DOHH2 (cell line): ENCODE data around the gene SUMF1.
A peak's percentile ranks its signal among the peaks of the same experiment; 100 is the strongest.

Source experiments
- H3F3A ChIP-seq: fragments of 200-600 bp; sonication (generic), shearing (Covaris generic); 2 replicates; pipeline ENCODE4 v1.6.0; 2016; ENCODE audit warnings: antibody characterized with exemption, mild to moderate bottlenecking; ENCODE audit not compliant: control insufficient read depth, insufficient read depth
- H3K27ac ChIP-seq: fragments of 200-600 bp; sonication (generic); 2 replicates; pipeline ENCODE4 v1.5.1; 2014; ENCODE audit warnings: low read depth, mild to moderate bottlenecking, low read length, moderate library complexity
- H3K27me3 ChIP-seq: fragments of 200-600 bp; sonication (generic); 2 replicates; pipeline ENCODE4 v1.6.1; 2014; ENCODE audit warnings: mild to moderate bottlenecking, low read length, mixed read lengths; ENCODE audit not compliant: control insufficient read depth
- H3K36me3 ChIP-seq: fragments of 200-600 bp; sonication (generic); 2 replicates; pipeline ENCODE4 v1.6.1; 2014; ENCODE audit warnings: mild to moderate bottlenecking, low read length, moderate library complexity, mixed read lengths; ENCODE audit not compliant: control insufficient read depth
- H3K4me1 ChIP-seq: fragments of 200-600 bp; sonication (generic); 2 replicates; pipeline ENCODE4 v1.6.1; 2014; ENCODE audit warnings: mild to moderate bottlenecking, low read length, mixed read lengths; ENCODE audit not compliant: control insufficient read depth
- H3K4me2 ChIP-seq: fragments of 200-600 bp; sonication (generic); 2 replicates; pipeline ENCODE4 v1.6.0; 2014; ENCODE audit warnings: mild to moderate bottlenecking, low read length, moderate library complexity
- H3K4me3 ChIP-seq: fragments of 200-600 bp; sonication (generic); 2 replicates; pipeline ENCODE4 v1.5.1; 2014; ENCODE audit warnings: mild to moderate bottlenecking, low read length, mixed read lengths
- H3K79me2 ChIP-seq: fragments of 200-600 bp; sonication (generic); 2 replicates; pipeline ENCODE4 v1.6.1; 2014; ENCODE audit warnings: mild to moderate bottlenecking, low read length, mixed read lengths; ENCODE audit not compliant: control insufficient read depth
- H3K9me2 ChIP-seq: fragments of 200-600 bp; sonication (generic); replicated peaks from 2 replicates; pipeline ENCODE4 v1.6.1; 2014; ENCODE audit warnings: mild to moderate bottlenecking, low read length, mixed read lengths; ENCODE audit not compliant: control insufficient read depth
- H3K9me3 ChIP-seq: fragments of 200-600 bp; sonication (generic); 2 replicates; pipeline ENCODE4 v1.6.1; 2014; ENCODE audit warnings: antibody characterized with exemption, low read length, mixed read lengths; ENCODE audit not compliant: control insufficient read depth, insufficient read depth
- H4K20me1 ChIP-seq: fragments of 200-600 bp; sonication (generic); 2 replicates; pipeline ENCODE4 v1.6.0; 2014; ENCODE audit warnings: low read depth, mild to moderate bottlenecking, antibody characterized with exemption, low read length, moderate library complexity; ENCODE audit not compliant: control insufficient read depth, insufficient read depth
- EZH2phosphoT487 ChIP-seq: fragments of 200-600 bp; sonication (generic); IDR thresholded peaks from 2 replicates; pipeline ENCODE4 v1.6.1; 2017; ENCODE audit warnings: borderline replicate concordance, mild to moderate bottlenecking, antibody characterized with exemption, low read length, moderate library complexity, mixed read lengths
- TF ChIP-seq, protein P1 (sequence below): fragments of 200-600 bp; sonication (generic); IDR thresholded peaks from one replicate; pipeline ENCODE4 v1.5.1; 2014; ENCODE audit warnings: antibody characterized with exemption, mild to moderate bottlenecking, low read depth, low read length; ENCODE audit not compliant: poor library complexity, severe bottlenecking

The SUMF1 gene

GRCh38 chr3:4497005-4497692 is 30.1 kb upstream of the SUMF1 start:
- peaks cover 34% of the 10 kb centered on the region for H3K79me2 ChIP-seq
- peaks cover 35% of the 10 kb centered on the region for H3K36me3 ChIP-seq
- peaks cover 46% of the 10 kb centered on the region for H3K4me1 ChIP-seq
- peaks cover 22% of the 10 kb centered on the region for H3F3A ChIP-seq
- H3K9me2 ChIP-seq = no peaks in the 10 kb centered on the region
- no peak overlapping the region for H3K4me3 ChIP-seq
- H3K4me2 ChIP-seq = no peak overlapping the region
- TF ChIP-seq, protein P1, sequence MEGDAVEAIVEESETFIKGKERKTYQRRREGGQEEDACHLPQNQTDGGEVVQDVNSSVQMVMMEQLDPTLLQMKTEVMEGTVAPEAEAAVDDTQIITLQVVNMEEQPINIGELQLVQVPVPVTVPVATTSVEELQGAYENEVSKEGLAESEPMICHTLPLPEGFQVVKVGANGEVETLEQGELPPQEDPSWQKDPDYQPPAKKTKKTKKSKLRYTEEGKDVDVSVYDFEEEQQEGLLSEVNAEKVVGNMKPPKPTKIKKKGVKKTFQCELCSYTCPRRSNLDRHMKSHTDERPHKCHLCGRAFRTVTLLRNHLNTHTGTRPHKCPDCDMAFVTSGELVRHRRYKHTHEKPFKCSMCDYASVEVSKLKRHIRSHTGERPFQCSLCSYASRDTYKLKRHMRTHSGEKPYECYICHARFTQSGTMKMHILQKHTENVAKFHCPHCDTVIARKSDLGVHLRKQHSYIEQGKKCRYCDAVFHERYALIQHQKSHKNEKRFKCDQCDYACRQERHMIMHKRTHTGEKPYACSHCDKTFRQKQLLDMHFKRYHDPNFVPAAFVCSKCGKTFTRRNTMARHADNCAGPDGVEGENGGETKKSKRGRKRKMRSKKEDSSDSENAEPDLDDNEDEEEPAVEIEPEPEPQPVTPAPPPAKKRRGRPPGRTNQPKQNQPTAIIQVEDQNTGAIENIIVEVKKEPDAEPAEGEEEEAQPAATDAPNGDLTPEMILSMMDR = no peak
- TF ChIP-seq EZH2phosphoT487 = no peak
- H4K20me1 ChIP-seq = no peaks in the 10 kb centered on the region
- no peak overlapping the region for H3K27ac ChIP-seq
- no peaks in the 10 kb centered on the region for H3K9me3 ChIP-seq
- H3K27me3 ChIP-seq = peaks cover 4% of the 10 kb centered on the region; the same call in 1 of the 2 replicates

GRCh38 chr3:4496087-4496452 is 29.0 kb upstream of the SUMF1 start:
- Histone ChIP-seq H3K4me3 (peak overlapping the region; percentile 95), H3K27ac (no peak overlapping the region), H4K20me1 (no peaks in the 10 kb centered on the region), H3K4me2 (peak overlapping the region; percentile 90), H3K36me3 (peaks cover 29% of the 10 kb centered on the region), H3K9me2 (no peaks in the 10 kb centered on the region), H3K79me2 (peaks cover 34% of the 10 kb centered on the region), H3K9me3 (no peaks in the 10 kb centered on the region), H3K4me1 (peaks cover 42% of the 10 kb centered on the region), H3F3A (peaks cover 17% of the 10 kb centered on the region), H3K27me3 (peaks cover 15% of the 10 kb centered on the region)
- no peak for TF ChIP-seq EZH2phosphoT487
- TF ChIP-seq, protein P1 = no peak

DNA sequence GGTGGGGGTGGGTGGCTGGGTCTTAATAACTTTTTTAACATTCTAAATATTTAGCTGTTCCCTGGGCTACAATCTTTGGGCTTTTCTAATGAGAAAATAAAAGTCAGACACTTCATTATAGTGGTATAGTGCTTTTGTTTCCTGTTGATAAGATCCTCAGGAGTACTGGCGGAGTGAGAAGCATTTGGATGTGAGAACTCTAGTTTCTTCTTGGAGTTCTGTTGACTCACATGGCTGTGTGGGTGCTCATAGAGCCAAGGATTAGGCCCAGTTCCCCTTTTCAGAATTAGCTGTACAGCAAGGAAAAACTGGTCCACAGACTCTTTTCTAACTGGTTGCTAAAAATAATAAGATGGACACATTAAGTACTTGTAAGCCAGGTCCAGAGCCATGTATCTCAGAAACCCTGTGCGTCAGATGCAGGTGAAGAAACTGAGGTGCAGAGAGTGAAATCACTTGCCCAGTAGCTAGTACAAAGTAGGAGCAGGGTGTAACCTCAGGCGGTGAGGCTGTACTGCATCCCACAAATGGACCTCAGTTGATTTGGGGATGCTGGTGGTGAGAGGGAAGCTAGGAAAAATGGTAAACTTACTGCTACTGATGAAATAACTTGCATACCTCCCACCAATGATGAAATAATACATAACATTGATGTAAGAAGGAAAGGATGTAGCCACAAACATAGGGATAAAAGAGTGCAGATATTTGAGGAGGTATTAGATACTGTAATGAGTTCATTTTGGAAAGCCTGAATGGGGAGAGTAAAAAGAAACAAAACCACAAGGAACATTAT is 28.4 kb upstream of the SUMF1 start:
- peak overlapping the region; percentile 90 for H3K4me2 ChIP-seq
- H3K4me1 ChIP-seq = peaks cover 42% of the 10 kb centered on the region
- peak overlapping the region; percentile 76 for H3K27ac ChIP-seq
- peak overlapping the region; percentile 95 for H3K4me3 ChIP-seq
- no peaks in the 10 kb centered on the region for H3K9me3 ChIP-seq
- H3K79me2 ChIP-seq = peaks cover 34% of the 10 kb centered on the region
- TF ChIP-seq, protein P1 = no peak
- TF ChIP-seq EZH2phosphoT487 = no peak
- H3K36me3 ChIP-seq = peaks cover 29% of the 10 kb centered on the region
- peaks cover 21% of the 10 kb centered on the region for H3K27me3 ChIP-seq
- no peaks in the 10 kb centered on the region for H4K20me1 ChIP-seq
- H3F3A ChIP-seq = peaks cover 15% of the 10 kb centered on the region
- H3K9me2 ChIP-seq = no peaks in the 10 kb centered on the region
